Tibial artery (tissue), 4 donors: ENCODE data around the gene DCAF8.
A peak's percentile ranks its signal among the peaks of the same experiment; 100 is the strongest.

ENCODE experiments used
- DNase-seq, 2 donors: peaks; one replicate each; pipeline ENCODE4 v3.0.0-alpha.2; 2019
- H3K27ac ChIP-seq, 2 donors: fragments of 200-600 bp; sonication (generic) in 1 of 2; 1 replicate in 1 of 2; 2 replicates in 1 of 2; pipeline ENCODE4 v1.5.1; 2018 to 2019; ENCODE audit warnings: mild to moderate bottlenecking in 1 of 2
- H3K27me3 ChIP-seq, 2 donors: fragments of 200-600 bp; sonication (generic) in 1 of 2; one replicate each; pipeline versions ENCODE4 v1.5.1 to v1.6.0; 2016 to 2019
- H3K36me3 ChIP-seq, 3 donors: fragments of 200-600 bp; sonication (generic) in 2 of 3; one replicate each; pipeline ENCODE4 v1.5.1; 2016 to 2019; ENCODE audit warnings: mild to moderate bottlenecking in 2 of 3
- H3K4me1 ChIP-seq, 4 donors: fragments of 200-600 bp; sonication (generic) in 2 of 4; 1 replicate in 3 of 4; 2 replicates in 1 of 4; pipeline ENCODE4 v1.5.1; 2016 to 2019
- H3K4me3 ChIP-seq, 2 donors: fragments of 200-600 bp; sonication (generic) in 1 of 2; 1 replicate in 1 of 2; 2 replicates in 1 of 2; pipeline ENCODE4 v1.5.1; 2018 to 2019; ENCODE audit warnings: mild to moderate bottlenecking in 2 of 2
- H3K9me3 ChIP-seq, 3 donors: fragments of 200-600 bp; sonication (generic) in 1 of 3; one replicate each; pipeline ENCODE4 v1.5.1; 2016 to 2019
- CTCF ChIP-seq, 2 experiments: fragments of 200-600 bp in 1 of 2; fragments of 450-650 bp in 1 of 2; IDR thresholded peaks; one replicate each; pipeline ENCODE4 v1.5.1; 2017 to 2019; ENCODE audit warnings: antibody characterized with exemption in 2 of 2, mild to moderate bottlenecking in 1 of 2, moderate library complexity in 1 of 2
- intact Hi-C: fragments of 100-400 bp; cut with DNase I; formaldehyde crosslinking; loops from one replicate; pipeline ENCODE4 v1.15.0; 2023; ENCODE audit warnings: low total_unique reads

Gene DCAF8

GRCh38 chr1:160285506-160285905 lies 23.2 kb upstream of the DCAF8 start:
- Histone ChIP-seq H3K27me3 (no peaks in the 10 kb centered on the region), H3K27ac (no peak overlapping the region), H3K4me1 (peaks cover 0 to 24% (median 16%) of the 10 kb centered on the region in 4 donors), H3K4me3 (peak overlapping the region; percentile 69 to 92), H3K36me3 (peaks cover 42 to 46% (median 42%) of the 10 kb centered on the region in 3 donors), H3K9me3 (no peaks in the 10 kb centered on the region)
- no peak for TF ChIP-seq CTCF (IDR thresholded peaks at IDR 0.05)
- DNase-seq = no peak
- intact Hi-C loops = no loop called here

- peaks cover 42 to 46% (median 42%) of the 10 kb centered on the region in 3 donors for H3K36me3 ChIP-seq
- intact Hi-C loops = no loop called here
These were observed 22.5 kb upstream of the DCAF8 start, which contains the start of gene PEX19 for GRCh38 chr1:160284782-160285344. Gene PEX19, minus strand, starts transcription at chr1:160285133. Its CDS starts 9 bp downstream, at chr1:160285124.

GRCh38 chr1:160284220-160284781 lies 22.0 kb upstream of the DCAF8 start:
- DNase-seq = peak in 1 of 2 donors; percentile 42
- peak overlapping the region; percentile 82 to 91 for H3K27ac ChIP-seq
- TF ChIP-seq CTCF (IDR thresholded peaks at IDR 0.05) = no peak
- H3K4me3 ChIP-seq = peak overlapping the region; percentile 69 to 92
- no peaks in the 10 kb centered on the region for H3K9me3 ChIP-seq
- H3K4me1 ChIP-seq = peaks cover 0 to 24% (median 16%) of the 10 kb centered on the region in 4 donors
- H3K27me3 ChIP-seq = no peaks in the 10 kb centered on the region
- H3K36me3 ChIP-seq = peaks cover 42 to 46% (median 42%) of the 10 kb centered on the region in 3 donors
- intact Hi-C loops = no loop called here

More at GRCh38 chr1:160284782-160285344, 22.5 kb upstream of the DCAF8 start, which contains the start of gene PEX19:
- peak within 1 kb of the TSS; percentile 82 to 91 for H3K27ac ChIP-seq
- H3K9me3 ChIP-seq = no peaks in the 10 kb centered on the region
- H3K4me3 ChIP-seq = peak within 1 kb of the TSS; percentile 69 to 92
- no peak for TF ChIP-seq CTCF (IDR thresholded peaks at IDR 0.05)
- peak; percentile 93 to 96 for DNase-seq
- no peaks in the 10 kb centered on the region for H3K27me3 ChIP-seq
- peaks cover 0 to 24% (median 16%) of the 10 kb centered on the region in 4 donors for H3K4me1 ChIP-seq

- Histone ChIP-seq H3K27ac (no peak overlapping the region), H3K9me3 (no peaks in the 10 kb centered on the region), H3K4me1 (peaks cover 0 to 24% (median 16%) of the 10 kb centered on the region in 4 donors), H3K27me3 (no peaks in the 10 kb centered on the region), H3K36me3 (peaks cover 47 to 50% (median 50%) of the 10 kb centered on the region in 3 donors), H3K4me3 (no peak overlapping the region)
- intact Hi-C loops = no loop called here
- TF ChIP-seq CTCF (IDR thresholded peaks at IDR 0.05) = no peak
- DNase-seq = no peak
These were observed 20.5 kb upstream of the DCAF8 start for GRCh38 chr1:160282807-160283206.

GRCh38 chr1:160277987-160278386 lies 15.6 kb upstream of the DCAF8 start:
- no peak for DNase-seq
- H3K4me1 ChIP-seq = peaks cover 0 to 4% (median 1%) of the 10 kb centered on the region in 4 donors
- intact Hi-C loops = no loop called here
- no peaks in the 10 kb centered on the region for H3K9me3 ChIP-seq
- no peak for TF ChIP-seq CTCF (IDR thresholded peaks at IDR 0.05)
- peaks cover 57 to 73% (median 60%) of the 10 kb centered on the region in 3 donors for H3K36me3 ChIP-seq
- no peaks in the 10 kb centered on the region for H3K27me3 ChIP-seq
- H3K4me3 ChIP-seq = no peak overlapping the region
- H3K27ac ChIP-seq = no peak overlapping the region
